Measurements from ENCODE around the gene CAMK1D.

The CAMK1D gene

DNA sequence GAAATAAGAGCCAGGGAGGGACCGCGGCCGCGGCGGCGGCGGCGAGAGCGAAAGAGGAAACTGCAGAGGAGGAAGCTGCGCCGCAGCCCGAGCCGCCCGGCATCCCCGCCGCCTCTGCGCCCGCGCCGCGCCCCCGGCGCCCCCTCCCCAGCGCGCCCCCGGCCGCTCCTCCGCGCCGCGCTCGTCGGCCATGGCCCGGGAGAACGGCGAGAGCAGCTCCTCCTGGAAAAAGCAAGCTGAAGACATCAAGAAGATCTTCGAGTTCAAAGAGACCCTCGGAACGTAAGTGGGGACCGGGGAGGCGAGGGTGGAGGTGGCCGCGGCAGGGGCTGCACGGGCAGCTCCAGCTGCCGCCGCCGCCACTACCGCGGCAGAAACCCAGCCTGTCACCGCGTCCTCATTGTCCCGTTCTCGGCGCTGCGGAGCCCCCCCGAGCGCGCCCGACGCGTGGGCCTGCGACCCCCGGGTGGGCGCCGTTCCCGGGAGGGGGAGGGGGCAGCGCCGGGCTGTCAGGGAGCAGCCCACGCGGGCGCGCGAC lies 351 bp downstream of the CAMK1D start:
- TF ChIP-seq, protein P1, sequence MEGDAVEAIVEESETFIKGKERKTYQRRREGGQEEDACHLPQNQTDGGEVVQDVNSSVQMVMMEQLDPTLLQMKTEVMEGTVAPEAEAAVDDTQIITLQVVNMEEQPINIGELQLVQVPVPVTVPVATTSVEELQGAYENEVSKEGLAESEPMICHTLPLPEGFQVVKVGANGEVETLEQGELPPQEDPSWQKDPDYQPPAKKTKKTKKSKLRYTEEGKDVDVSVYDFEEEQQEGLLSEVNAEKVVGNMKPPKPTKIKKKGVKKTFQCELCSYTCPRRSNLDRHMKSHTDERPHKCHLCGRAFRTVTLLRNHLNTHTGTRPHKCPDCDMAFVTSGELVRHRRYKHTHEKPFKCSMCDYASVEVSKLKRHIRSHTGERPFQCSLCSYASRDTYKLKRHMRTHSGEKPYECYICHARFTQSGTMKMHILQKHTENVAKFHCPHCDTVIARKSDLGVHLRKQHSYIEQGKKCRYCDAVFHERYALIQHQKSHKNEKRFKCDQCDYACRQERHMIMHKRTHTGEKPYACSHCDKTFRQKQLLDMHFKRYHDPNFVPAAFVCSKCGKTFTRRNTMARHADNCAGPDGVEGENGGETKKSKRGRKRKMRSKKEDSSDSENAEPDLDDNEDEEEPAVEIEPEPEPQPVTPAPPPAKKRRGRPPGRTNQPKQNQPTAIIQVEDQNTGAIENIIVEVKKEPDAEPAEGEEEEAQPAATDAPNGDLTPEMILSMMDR (IDR thresholded peaks at IDR 0.05; ENCODE audit: unreplicated experiment in 3 of 3): no peak
- Mint-ChIP-seq H3K27me3 (ENCODE audit: low read depth) (peaks cover 52% of the 10 kb centered on the region), H3K4me3 (peak overlapping the region; percentile 95 to 96 (median 96))

DNA sequence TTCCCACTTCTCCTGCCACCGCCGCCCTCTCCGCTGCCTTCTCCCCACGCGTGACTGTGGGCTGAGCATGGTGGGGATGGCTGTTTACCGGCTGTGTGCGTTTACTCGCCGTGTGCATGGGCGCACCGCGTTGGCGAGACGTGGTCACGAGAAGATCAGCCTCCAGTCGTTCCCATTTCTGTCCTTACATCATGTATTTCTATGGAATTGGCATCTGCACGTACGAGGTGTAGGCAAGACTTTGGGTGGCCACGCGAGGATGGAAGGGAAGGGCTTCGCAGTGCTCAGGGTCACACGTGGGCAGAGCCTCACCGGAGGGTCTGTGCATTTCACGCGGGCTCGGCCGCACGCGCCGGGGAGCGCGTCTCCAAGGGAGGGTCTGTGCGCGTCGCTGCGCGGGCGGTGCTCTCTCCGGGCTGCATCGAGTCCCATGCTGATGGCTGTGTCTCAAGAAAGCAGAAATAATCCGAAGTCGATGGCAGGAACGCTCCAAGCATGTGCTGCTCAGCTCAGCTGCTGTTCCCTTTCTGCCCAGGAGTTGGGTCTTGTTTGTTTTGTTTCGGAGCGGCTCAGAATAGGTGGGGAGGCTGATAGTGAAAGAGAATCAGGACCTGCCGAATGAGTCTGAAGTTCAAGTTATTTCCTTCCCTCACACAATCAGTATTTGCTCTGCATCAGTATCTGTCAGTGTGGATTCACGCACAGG lies 973 bp downstream of the CAMK1D start:
- TF ChIP-seq, protein P1 (IDR thresholded peaks at IDR 0.05; ENCODE audit: unreplicated experiment in 3 of 3): no peak
- Mint-ChIP-seq H3K36me3 (ENCODE audit: low read depth) (no peaks in the 10 kb centered on the region), H3K27me3 (ENCODE audit: low read depth) (peaks cover 56% of the 10 kb centered on the region), H3K9me3 (no peaks in the 10 kb centered on the region), H3K4me3 (peak overlapping the region; percentile 95 to 96 (median 95)), H3K27ac (peak overlapping the region; percentile 54 to 80 (median 79)), H3K4me1 (peaks cover 24% of the 10 kb centered on the region)

More for the DNA sequence above, 351 bp downstream of the CAMK1D start:
- H3K4me1 Mint-ChIP-seq: peaks cover 20% of the 10 kb centered on the region
- no peaks in the 10 kb centered on the region for H3K9me3 Mint-ChIP-seq
- no peaks in the 10 kb centered on the region for H3K36me3 Mint-ChIP-seq (ENCODE audit: low read depth)
- peak overlapping the region; percentile 54 to 82 (median 79) for H3K27ac Mint-ChIP-seq

DNA sequence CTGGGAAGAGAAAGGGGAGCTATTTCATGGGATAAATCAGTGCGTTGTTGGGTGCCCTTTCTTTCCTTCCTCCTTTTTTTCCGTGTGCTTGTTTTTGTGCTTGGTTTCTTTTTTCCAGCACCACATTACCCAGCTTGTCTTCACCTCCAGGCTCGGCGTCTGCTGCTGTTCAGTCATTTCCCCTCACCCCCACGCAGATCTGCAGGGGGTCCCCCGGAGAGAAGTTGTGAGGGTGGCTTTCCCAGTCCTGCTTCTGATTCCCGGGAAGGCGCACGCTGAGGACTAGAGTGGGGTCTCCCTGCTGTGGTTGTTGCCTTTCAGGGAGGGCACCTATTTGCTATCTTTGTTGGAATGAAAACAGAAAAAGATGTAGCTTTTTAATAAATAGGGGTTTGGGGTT lies 1.6 kb downstream of the CAMK1D start:
- Mint-ChIP-seq H3K27me3 (ENCODE audit: low read depth) (peaks cover 61% of the 10 kb centered on the region), H3K9me3 (no peaks in the 10 kb centered on the region), H3K4me3 (peak overlapping the region; percentile 95 to 96 (median 95)), H3K4me1 (peaks cover 27% of the 10 kb centered on the region), H3K27ac (peak overlapping the region in 2 of 3 experiments; percentile 54 to 80), H3K36me3 (ENCODE audit: low read depth) (no peaks in the 10 kb centered on the region)
- TF ChIP-seq, protein P1 (IDR thresholded peaks at IDR 0.05; ENCODE audit: unreplicated experiment in 3 of 3): no peak

DNA sequence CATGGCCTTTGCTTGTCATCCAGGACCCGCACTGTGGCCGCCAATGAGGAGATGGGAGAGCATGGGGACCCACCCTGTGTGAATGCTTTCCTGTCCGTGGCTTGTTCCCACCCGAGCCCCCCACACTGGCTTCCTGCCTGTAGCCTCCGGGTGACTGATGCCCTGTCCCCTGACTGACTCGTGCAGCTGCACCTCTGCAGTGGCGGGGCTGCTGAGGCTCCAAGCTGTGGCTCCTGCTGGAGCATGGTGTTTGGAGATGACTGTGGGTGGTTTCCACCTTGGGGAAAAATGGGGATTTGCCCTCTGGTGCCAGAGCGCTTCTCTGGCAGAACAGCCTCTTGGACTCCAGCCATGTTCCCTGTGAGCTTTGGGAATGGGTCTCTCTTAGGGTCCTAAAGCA lies 2.1 kb downstream of the CAMK1D start:
- Mint-ChIP-seq H3K36me3 (ENCODE audit: low read depth) (no peaks in the 10 kb centered on the region), H3K27ac (peak overlapping the region in 1 of 3 experiments; percentile 42), H3K27me3 (ENCODE audit: low read depth) (peaks cover 65% of the 10 kb centered on the region), H3K4me3 (peak overlapping the region; percentile 95 to 96 (median 95)), H3K4me1 (peaks cover 27% of the 10 kb centered on the region), H3K9me3 (no peaks in the 10 kb centered on the region)
- TF ChIP-seq, protein P1 (IDR thresholded peaks at IDR 0.05; ENCODE audit: unreplicated experiment in 3 of 3): no peak

DNA sequence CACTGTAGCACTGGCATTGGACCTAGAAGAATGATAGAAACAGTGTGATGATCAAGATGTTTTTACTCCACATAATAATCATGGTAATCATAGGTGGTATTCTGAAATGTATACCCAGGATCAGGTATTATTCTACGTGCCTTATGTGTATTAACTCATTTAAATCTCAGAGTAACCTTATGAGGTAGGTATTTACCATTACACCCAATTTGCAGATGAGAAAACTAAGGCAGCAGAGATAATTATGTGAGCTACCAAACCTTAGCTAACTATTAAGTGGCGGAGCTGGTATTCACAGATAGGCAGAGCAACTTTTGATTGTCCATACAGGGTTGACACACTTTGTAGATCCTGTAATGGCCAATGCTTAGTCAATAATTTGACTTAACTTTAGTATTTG lies 2.5 kb downstream of the CAMK1D start:
- Mint-ChIP-seq H3K9me3 (no peaks in the 10 kb centered on the region), H3K36me3 (ENCODE audit: low read depth) (no peaks in the 10 kb centered on the region), H3K4me3 (peak overlapping the region; percentile 95 to 96 (median 95)), H3K27me3 (ENCODE audit: low read depth) (peaks cover 65% of the 10 kb centered on the region), H3K27ac (peak overlapping the region in 1 of 3 experiments; percentile 42), H3K4me1 (peaks cover 31% of the 10 kb centered on the region)
- TF ChIP-seq, protein P1 (IDR thresholded peaks at IDR 0.05; ENCODE audit: unreplicated experiment in 3 of 3): no peak
